Measurements from ENCODE around the gene HGD. TPM values are rescaled to one million over a fixed set of nuclear protein-coding genes. Genes with fewer than 3 reads are reported as not detected.

The HGD gene
- total and polyA plus RNA-seq, 7 donors = 0.71 to 54.1 (median 35.7) TPM; not detected in 3

DNA sequence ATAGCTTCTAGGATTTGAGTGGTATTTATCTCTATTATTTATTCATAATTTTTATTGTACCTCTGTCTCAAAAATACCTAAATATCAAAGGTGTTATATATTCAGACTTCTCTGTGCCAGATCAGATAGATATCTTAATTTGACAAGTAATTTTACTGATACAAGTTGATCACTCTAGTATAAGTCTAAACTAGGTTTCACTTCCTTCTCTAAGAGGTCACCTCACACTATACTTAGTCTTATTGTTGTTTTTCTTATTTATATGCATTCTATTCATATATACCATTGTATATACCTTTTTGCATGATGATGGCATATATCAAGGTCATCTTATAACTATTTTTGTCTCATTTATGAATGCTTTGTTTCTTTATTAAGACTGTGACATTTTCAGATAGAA is 26.4 kb upstream of the HGD start:
- no peaks in the 10 kb centered on the region for H3K9me3 ChIP-seq
- no peaks in the 10 kb centered on the region for H3K27me3 ChIP-seq
- intact Hi-C loops (cut with DNase I) = no loop called here
- DNase-seq = no peak
- no peaks in the 10 kb centered on the region for H3K4me1 ChIP-seq
- H3K36me3 ChIP-seq = peaks cover 0 to 37% (median 0%) of the 10 kb centered on the region in 4 donors
- H3K27ac ChIP-seq = no peak overlapping the region
- no peak for TF ChIP-seq POLR2AphosphoS5 (IDR thresholded peaks at IDR 0.05)
- TF ChIP-seq POLR2A (IDR thresholded peaks at IDR 0.05) = no peak
- TF ChIP-seq, protein P1, sequence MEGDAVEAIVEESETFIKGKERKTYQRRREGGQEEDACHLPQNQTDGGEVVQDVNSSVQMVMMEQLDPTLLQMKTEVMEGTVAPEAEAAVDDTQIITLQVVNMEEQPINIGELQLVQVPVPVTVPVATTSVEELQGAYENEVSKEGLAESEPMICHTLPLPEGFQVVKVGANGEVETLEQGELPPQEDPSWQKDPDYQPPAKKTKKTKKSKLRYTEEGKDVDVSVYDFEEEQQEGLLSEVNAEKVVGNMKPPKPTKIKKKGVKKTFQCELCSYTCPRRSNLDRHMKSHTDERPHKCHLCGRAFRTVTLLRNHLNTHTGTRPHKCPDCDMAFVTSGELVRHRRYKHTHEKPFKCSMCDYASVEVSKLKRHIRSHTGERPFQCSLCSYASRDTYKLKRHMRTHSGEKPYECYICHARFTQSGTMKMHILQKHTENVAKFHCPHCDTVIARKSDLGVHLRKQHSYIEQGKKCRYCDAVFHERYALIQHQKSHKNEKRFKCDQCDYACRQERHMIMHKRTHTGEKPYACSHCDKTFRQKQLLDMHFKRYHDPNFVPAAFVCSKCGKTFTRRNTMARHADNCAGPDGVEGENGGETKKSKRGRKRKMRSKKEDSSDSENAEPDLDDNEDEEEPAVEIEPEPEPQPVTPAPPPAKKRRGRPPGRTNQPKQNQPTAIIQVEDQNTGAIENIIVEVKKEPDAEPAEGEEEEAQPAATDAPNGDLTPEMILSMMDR (IDR thresholded peaks at IDR 0.05) = no peak
- TF ChIP-seq EP300 (IDR thresholded peaks at IDR 0.05) = no peak
- H3K4me3 ChIP-seq = no peak overlapping the region

DNA sequence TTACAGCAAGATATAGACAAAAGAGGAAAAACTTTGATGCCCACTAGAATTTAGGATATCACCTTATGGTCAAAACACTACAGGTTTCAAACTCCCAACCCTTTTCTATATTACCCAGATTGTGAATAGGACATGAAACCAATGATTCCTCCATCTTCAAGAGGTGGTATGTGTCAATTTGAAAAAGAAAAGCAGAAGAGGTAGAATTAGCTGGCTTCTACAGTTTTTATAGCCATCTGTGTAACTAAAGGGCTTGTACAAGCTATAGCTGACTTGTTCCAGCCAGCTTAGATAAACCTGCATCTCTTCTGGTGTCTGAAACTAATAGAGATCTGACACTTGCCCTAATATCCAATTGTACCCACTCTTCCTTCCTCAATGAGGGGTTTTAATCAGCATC is 24.9 kb upstream of the HGD start:
- Histone ChIP-seq H3K4me3 (no peak overlapping the region), H3K27me3 (no peaks in the 10 kb centered on the region), H3K4me1 (no peaks in the 10 kb centered on the region), H3K9me3 (no peaks in the 10 kb centered on the region), H3K27ac (no peak overlapping the region), H3K36me3 (peaks cover 0 to 37% (median 0%) of the 10 kb centered on the region in 4 donors)
- intact Hi-C loops (cut with DNase I) = no loop called here
- TF ChIP-seq EP300 (IDR thresholded peaks at IDR 0.05) = no peak
- TF ChIP-seq POLR2A (IDR thresholded peaks at IDR 0.05) = no peak
- TF ChIP-seq POLR2AphosphoS5 (IDR thresholded peaks at IDR 0.05) = no peak
- TF ChIP-seq, protein P1 (IDR thresholded peaks at IDR 0.05) = no peak
- DNase-seq = no peak

DNA sequence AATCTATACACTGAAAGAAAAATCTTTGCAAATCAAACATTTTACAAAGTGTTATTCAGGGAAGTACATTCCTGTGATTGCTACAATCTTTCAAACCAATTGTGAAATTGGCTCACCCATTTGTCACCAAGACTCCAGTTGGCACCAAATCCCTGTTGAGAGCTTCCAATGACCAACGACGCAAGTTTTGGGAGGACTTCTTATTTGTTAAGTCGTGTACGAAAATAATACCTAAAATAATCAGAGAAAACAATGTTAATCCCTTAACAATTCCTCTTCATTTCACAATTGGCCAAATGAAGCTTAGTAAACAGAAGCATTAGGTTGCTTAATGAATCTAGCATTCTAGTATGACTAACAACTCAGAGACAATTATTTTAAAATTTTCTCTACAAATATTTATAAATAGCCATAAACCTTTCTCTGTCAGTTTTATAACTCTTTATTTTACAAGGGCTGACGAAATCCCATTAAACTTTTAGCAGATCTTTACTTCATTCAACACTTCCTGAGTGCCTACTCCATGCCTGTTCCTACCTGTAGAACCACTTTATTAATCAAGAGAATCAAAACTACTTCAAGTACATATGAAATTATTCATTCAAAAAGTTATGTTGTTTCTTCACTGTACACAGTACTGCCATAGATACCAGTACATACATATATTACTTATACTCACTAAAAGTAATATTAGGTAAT is 24.0 kb upstream of the HGD start:
- H3K4me1 ChIP-seq = no peaks in the 10 kb centered on the region
- no peak overlapping the region for H3K4me3 ChIP-seq
- no peak overlapping the region for H3K27ac ChIP-seq
- H3K9me3 ChIP-seq = no peaks in the 10 kb centered on the region
- H3K27me3 ChIP-seq = no peaks in the 10 kb centered on the region
- 80 to 85% methylated on average over 5 of the region's 5 CpGs for WGBS, 2 donors
- intact Hi-C loops (cut with DNase I) = no loop called here
- peaks cover 0 to 37% (median 0%) of the 10 kb centered on the region in 4 donors for H3K36me3 ChIP-seq
- TF ChIP-seq EP300 (IDR thresholded peaks at IDR 0.05) (no peak), POLR2A (IDR thresholded peaks at IDR 0.05) (no peak), POLR2AphosphoS5 (IDR thresholded peaks at IDR 0.05) (no peak)
- TF ChIP-seq, protein P1 (IDR thresholded peaks at IDR 0.05) = no peak
- no peak for DNase-seq

DNA sequence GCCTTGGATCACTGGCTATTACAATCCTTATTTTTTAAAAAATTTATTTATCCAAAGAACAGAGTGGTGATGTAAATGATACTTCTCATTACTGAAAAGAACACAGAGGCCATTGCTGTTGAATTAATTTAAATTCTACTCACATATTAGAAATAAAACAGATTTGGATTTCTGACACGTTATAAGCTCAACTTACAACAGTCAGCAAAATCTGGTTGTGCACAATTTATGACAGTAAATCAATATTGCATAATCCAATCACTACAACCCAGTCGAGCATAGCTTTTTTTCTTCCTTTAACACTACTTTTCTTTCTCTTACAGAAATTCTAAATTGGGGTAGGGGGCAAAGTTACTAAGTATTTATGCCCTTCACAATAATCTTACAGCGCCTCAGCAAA is 17.3 kb upstream of the HGD start:
- H3K4me1 ChIP-seq = no peaks in the 10 kb centered on the region
- 76 to 85% methylated on average over 3 of the region's 3 CpGs for WGBS, 2 donors
- H3K36me3 ChIP-seq = peaks cover 0 to 14% (median 0%) of the 10 kb centered on the region in 4 donors
- H3K27ac ChIP-seq = no peak overlapping the region
- no peak for DNase-seq
- intact Hi-C loops (cut with DNase I) = no loop called here
- H3K9me3 ChIP-seq = no peaks in the 10 kb centered on the region
- no peak for TF ChIP-seq EP300 (IDR thresholded peaks at IDR 0.05)
- no peak for TF ChIP-seq POLR2AphosphoS5 (IDR thresholded peaks at IDR 0.05)
- H3K27me3 ChIP-seq = no peaks in the 10 kb centered on the region
- H3K4me3 ChIP-seq = no peak overlapping the region

DNA sequence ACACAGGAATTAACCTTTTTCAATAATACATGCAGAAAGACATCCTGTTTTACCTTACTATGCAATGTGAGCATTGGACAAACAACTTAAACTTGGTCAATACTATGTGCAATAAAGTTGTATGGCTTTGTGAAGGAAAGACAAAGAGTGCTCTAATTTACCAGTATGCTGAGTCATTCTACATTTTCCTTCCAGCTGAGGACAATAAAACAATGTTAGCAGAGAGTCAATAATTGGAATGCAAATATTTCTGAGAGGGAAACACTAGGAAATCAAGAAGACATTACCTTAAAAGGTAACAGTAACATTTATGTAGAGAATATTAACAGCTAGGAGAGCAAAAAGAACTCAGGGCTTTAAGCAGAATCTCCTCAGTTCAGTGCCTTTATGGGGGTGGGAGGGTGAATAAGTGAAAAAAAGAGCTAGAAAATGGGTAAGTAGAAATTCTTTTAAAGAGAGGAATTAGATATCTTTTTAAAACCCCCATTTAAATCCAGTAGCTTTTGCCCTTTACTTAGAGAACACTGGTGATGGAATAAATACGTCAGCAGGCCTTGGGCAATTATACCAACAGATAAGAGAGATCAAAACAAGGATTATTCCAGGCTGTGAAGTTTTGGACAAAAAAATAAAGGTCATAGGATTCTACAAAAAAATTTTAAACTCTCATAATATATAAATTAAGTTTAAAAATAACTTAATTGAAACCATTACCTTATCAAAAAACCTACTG is 11.6 kb upstream of the HGD start:
- intact Hi-C loops (cut with DNase I) = no loop called here
- no peak for DNase-seq
- Histone ChIP-seq H3K27me3 (no peaks in the 10 kb centered on the region), H3K36me3 (peaks cover 0 to 17% (median 0%) of the 10 kb centered on the region in 4 donors), H3K9me3 (no peaks in the 10 kb centered on the region), H3K27ac (no peak overlapping the region), H3K4me3 (no peak overlapping the region), H3K4me1 (peaks cover 0 to 5% (median 2%) of the 10 kb centered on the region in 4 donors)
- no peak for TF ChIP-seq POLR2A (IDR thresholded peaks at IDR 0.05)
- TF ChIP-seq, protein P1 (IDR thresholded peaks at IDR 0.05) = no peak
- no peak for TF ChIP-seq EP300 (IDR thresholded peaks at IDR 0.05)
- TF ChIP-seq POLR2AphosphoS5 (IDR thresholded peaks at IDR 0.05) = no peak
- 34 to 84% methylated on average over 1 of the region's 1 CpG for WGBS, 2 donors
